ENCODE data around the gene TGFBR2. TPM values are rescaled to one million over a fixed set of nuclear protein-coding genes. Genes with fewer than 3 reads are reported as not detected.

TGFBR2 gene
- polyA plus RNA-seq, 1 experiment: 61.0 TPM

DNA sequence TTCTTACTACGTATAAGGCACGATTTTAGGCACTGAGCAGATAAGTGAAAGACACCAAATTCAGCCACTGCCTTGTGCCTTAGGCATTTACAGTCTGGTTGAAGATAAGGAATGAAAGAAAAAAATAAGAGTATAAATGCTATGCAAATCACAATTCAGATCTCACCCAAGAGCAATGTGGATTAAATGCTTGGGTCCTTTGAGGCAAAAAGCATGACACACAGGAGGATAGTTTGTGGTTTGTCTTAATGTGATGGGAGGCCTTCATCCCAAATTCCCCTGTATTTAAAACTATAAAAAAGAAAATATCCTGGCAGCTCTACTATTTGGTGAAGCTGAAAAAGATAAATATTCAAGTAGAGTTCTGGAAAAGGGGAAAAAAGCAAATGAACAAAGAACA, 79.8 kb downstream of the TGFBR2 start:
- H3K27me3 ChIP-seq (ENCODE audit: control insufficient read depth, insufficient read depth, low read length): no peaks in the 10 kb centered on the region

DNA sequence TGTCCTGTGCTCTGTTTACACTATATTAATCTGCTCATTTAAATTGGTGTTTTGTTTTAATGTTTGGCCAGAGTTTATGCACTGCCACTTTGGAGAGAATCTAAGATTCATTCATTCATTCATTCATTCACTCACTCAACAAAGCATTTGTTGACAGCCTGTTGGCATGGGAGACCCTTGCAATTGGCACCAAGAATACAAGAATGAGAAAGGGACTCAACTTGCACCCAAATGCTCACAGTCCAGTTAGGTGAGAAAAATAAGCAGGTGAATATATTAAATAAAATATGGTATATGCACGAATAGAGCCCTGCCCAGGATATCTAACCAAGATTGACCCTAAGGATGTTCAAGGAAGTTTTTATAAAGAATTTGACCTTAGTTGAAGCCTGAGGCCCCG, 80.4 kb downstream of the TGFBR2 start:
- TF ChIP-seq, protein P1, sequence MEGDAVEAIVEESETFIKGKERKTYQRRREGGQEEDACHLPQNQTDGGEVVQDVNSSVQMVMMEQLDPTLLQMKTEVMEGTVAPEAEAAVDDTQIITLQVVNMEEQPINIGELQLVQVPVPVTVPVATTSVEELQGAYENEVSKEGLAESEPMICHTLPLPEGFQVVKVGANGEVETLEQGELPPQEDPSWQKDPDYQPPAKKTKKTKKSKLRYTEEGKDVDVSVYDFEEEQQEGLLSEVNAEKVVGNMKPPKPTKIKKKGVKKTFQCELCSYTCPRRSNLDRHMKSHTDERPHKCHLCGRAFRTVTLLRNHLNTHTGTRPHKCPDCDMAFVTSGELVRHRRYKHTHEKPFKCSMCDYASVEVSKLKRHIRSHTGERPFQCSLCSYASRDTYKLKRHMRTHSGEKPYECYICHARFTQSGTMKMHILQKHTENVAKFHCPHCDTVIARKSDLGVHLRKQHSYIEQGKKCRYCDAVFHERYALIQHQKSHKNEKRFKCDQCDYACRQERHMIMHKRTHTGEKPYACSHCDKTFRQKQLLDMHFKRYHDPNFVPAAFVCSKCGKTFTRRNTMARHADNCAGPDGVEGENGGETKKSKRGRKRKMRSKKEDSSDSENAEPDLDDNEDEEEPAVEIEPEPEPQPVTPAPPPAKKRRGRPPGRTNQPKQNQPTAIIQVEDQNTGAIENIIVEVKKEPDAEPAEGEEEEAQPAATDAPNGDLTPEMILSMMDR (IDR thresholded peaks at IDR 0.05; ENCODE audit: insufficient read depth, low read depth, low read length): no peak
- ChIA-PET CTCF (no interaction called here), POLR2A (no interaction called here)
- no peak for DNase-seq (ENCODE audit: low read depth)
- Histone ChIP-seq H3K36me3 (ENCODE audit: control insufficient read depth, insufficient read depth, low read length) (peaks cover 9% of the 10 kb centered on the region), H3K4me3 (ENCODE audit: low read depth, low read length) (no peak overlapping the region), H3K27me3 (ENCODE audit: control insufficient read depth, insufficient read depth, low read length) (no peaks in the 10 kb centered on the region)

More for the DNA sequence above, 79.8 kb downstream of the TGFBR2 start:
- TF ChIP-seq, protein P1 (IDR thresholded peaks at IDR 0.05; ENCODE audit: insufficient read depth, low read depth, low read length): no peak
- Histone ChIP-seq H3K4me3 (ENCODE audit: low read depth, low read length) (no peak overlapping the region), H3K36me3 (ENCODE audit: control insufficient read depth, insufficient read depth, low read length) (peaks cover 5% of the 10 kb centered on the region)
- ChIA-PET CTCF (interaction anchor here (0.5 to 1.0 kb wide), 2 partner anchors 209 to 392 kb away, joined by 3 to 4 read pairs; no protein-coding TSS in a partner anchor), POLR2A (no interaction called here)
- no peak for DNase-seq (ENCODE audit: low read depth)

DNA sequence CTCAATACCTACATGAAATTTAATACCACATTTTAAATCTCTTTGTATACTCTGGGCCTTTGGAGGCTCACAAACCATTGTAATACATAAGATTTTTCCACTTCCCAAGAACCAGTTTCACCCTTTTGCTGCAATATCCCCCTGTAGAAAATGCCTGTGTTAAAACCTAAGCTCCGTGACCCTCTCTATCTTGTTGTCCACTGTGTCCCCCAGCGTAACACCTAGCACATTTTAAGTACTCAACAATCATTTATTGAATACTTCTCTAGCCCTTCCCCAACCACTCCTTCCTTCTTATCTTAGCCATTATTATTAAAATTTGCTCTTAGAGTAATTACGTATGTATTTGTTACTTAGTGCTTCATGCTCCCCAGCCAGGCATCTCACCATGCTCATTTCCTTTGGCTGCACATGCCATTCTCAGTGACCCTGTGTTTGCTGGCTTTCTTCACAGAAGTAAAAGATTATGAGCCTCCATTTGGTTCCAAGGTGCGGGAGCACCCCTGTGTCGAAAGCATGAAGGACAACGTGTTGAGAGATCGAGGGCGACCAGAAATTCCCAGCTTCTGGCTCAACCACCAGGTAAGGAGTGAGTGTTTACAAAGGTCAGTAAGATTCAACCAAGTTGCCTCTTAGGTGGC, 81.6 kb downstream of the TGFBR2 start:
- no peak overlapping the region for H3K4me3 ChIP-seq (ENCODE audit: low read depth, low read length)
- H3K27me3 ChIP-seq (ENCODE audit: control insufficient read depth, insufficient read depth, low read length): no peaks in the 10 kb centered on the region
- POLR2A ChIA-PET: no interaction called here
- no peak for DNase-seq (ENCODE audit: low read depth)
- TF ChIP-seq, protein P1 (IDR thresholded peaks at IDR 0.05; ENCODE audit: insufficient read depth, low read depth, low read length): no peak
- CTCF ChIA-PET: interaction anchor here (1.2 to 3.0 kb wide), 3 partner anchors 30 to 646 kb away, joined by 3 to 9 read pairs (median 3); no protein-coding TSS in a partner anchor
- H3K36me3 ChIP-seq (ENCODE audit: control insufficient read depth, insufficient read depth, low read length): peaks cover 11% of the 10 kb centered on the region

DNA sequence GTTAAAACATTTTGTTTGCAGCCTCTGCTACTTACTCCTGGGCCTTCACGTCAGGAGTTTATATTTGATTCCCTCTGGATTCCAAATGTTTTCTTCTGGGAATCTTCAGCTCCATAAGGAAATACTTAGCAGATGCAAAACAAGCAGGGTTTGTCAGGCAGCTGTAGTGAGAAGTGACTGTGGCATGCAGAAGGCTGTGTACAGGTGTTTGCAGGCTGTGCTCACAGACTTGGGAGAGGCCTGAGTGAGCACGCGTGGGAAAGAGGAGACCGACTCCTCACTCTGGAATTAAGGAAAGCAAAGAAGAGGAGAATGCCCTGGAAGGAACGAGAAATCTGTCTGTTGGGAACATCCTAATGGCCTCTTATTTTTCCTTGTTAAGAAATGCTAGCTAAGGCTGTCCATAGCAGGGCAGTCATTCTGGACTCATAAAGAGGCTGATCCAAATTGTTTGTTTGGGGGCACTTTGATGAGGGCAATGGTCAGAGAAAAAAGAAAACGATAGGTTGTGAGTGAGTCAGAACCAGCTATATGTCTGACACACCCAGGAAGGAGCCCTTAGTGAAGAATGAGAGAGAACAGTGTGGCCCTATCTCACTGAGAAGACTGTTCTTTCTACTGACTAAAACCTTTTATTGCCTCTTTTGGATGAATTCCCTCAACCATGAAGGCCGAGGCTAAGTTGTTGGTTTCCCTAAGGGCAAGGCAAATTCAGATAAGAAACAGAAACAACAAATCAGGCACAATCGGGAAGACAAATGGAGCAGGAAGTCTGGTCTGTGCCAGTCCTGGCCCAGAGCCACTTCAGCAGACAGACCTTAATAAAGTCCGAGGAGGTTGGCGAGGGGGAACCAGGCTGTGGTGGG, 82.6 kb downstream of the TGFBR2 start:
- TF ChIP-seq, protein P1 (IDR thresholded peaks at IDR 0.05; ENCODE audit: insufficient read depth, low read depth, low read length): no peak
- no peaks in the 10 kb centered on the region for H3K27me3 ChIP-seq (ENCODE audit: control insufficient read depth, insufficient read depth, low read length)
- peak; percentile 52 for DNase-seq (ENCODE audit: low read depth)
- ChIA-PET CTCF (interaction anchor here (1.0 to 3.0 kb wide), 4 partner anchors 31 to 647 kb away, joined by 3 to 9 read pairs (median 3); no protein-coding TSS in a partner anchor), POLR2A (interaction anchor here (0.6 kb wide), 1 partner anchor 64 kb away, joined by 5 read pairs; no protein-coding TSS in a partner anchor)
- H3K4me3 ChIP-seq (ENCODE audit: low read depth, low read length): no peak overlapping the region
- H3K36me3 ChIP-seq (ENCODE audit: control insufficient read depth, insufficient read depth, low read length): peaks cover 9% of the 10 kb centered on the region

DNA sequence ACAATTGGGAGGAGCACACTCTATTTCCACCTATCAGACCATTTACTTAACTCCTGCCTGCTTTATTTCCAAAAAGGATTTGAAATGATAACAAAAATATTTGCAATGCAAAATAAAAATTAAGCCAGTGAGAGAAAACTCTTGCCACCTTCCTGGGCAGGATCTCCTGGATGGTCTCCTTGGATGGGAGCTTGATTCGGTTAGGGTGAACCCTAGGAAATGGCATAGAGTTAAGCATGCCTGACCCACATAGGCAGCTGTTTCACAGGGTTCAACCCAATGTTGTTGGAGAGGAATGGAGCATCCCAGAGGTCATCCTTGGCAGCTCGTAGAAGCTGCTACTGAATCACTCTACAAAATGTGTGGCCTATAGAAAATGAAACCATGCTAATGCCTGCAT, 83.8 kb downstream of the TGFBR2 start:
- CTCF ChIA-PET: interaction anchor here (3.0 kb wide), 1 partner anchor 32 kb away, joined by 9 read pairs; no protein-coding TSS in a partner anchor
- Histone ChIP-seq H3K36me3 (ENCODE audit: control insufficient read depth, insufficient read depth, low read length) (peaks cover 9% of the 10 kb centered on the region), H3K4me3 (ENCODE audit: low read depth, low read length) (no peak overlapping the region), H3K27me3 (ENCODE audit: control insufficient read depth, insufficient read depth, low read length) (no peaks in the 10 kb centered on the region)
- POLR2A ChIA-PET: no interaction called here
- DNase-seq (ENCODE audit: low read depth): no peak
- TF ChIP-seq, protein P1 (IDR thresholded peaks at IDR 0.05; ENCODE audit: insufficient read depth, low read depth, low read length): no peak

Measured in BJ (cell line).